Hippocampal formation (tissue), 2 donors: Measurements from ENCODE around the gene PLEKHA6.

Source experiments
- DNase-seq, 2 donors: peaks; one replicate each; lab custom pipeline; 2025; lab: John Stamatoyannopoulos, UW

The PLEKHA6 gene, protein sequence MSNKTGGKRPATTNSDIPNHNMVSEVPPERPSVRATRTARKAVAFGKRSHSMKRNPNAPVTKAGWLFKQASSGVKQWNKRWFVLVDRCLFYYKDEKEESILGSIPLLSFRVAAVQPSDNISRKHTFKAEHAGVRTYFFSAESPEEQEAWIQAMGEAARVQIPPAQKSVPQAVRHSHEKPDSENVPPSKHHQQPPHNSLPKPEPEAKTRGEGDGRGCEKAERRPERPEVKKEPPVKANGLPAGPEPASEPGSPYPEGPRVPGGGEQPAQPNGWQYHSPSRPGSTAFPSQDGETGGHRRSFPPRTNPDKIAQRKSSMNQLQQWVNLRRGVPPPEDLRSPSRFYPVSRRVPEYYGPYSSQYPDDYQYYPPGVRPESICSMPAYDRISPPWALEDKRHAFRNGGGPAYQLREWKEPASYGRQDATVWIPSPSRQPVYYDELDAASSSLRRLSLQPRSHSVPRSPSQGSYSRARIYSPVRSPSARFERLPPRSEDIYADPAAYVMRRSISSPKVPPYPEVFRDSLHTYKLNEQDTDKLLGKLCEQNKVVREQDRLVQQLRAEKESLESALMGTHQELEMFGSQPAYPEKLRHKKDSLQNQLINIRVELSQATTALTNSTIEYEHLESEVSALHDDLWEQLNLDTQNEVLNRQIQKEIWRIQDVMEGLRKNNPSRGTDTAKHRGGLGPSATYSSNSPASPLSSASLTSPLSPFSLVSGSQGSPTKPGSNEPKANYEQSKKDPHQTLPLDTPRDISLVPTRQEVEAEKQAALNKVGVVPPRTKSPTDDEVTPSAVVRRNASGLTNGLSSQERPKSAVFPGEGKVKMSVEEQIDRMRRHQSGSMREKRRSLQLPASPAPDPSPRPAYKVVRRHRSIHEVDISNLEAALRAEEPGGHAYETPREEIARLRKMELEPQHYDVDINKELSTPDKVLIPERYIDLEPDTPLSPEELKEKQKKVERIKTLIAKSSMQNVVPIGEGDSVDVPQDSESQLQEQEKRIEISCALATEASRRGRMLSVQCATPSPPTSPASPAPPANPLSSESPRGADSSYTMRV

DNA sequence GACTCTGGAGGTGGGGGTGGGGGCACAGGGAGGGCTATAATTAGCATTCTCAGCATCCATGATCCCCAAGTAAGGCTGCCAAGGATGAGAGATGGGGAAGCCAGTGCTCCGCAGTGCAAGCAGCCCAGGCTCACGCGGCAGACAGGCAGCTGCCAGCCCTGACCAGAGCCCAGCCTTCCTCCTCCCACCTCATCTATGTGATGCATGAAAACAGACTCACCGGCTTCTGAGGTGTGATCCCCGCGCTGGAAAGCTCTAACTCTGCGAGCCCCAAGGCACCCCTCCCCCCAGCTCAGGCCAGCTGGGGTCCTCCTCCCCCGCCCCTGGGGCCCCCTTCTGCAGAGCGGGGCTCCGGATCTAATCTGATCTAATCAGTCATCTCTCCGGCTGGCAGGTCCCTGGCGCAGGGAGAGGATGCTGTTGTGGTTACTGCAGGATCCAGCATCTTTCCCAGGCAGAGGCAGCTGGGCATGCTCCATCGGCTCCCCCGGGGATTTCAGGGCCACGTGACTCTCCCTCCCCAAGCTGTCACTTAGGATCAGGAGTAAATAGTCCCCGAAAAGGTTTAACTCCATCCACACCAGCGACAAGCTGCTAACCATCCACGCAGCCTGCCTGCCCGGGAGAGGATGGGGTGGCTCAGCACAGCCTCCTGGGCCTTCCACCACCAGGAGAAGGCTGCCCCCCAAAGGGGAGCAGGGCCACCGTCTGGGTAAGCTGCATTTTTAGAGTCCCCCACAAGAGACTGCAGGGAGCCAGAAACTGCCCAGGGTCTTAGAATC, at the start of gene PLEKHA6:
Gene PLEKHA6, minus strand, starts transcription at position 456 of the 782 bp plus-strand sequence. CDS start 86,202 bp downstream, outside the sequence.
- peak; percentile 62 to 85 for DNase-seq

DNA sequence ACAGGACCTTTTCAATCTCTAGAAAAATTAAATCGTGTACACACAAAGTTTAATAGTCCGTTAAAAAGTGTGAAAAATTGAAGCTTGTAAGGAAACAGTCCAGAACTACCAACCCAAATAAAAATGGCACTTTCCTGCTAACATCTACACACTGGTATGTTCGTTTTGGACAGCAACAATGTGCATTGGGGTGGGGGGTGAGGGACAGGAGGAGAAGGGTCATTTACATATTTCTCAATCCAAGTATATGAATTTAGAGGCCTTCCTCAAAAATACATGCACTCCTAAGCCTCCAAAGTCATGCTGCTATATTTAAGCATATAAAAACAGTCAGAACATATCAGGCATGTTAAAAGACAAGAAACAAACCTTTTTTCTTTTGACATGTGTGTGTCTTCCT, 49.4 kb upstream of the PLEKHA6 start:
- DNase-seq = no peak

- no peak for DNase-seq
Observed at GRCh38 chr1:204408602-204409001, 48.9 kb upstream of the PLEKHA6 start.

DNA sequence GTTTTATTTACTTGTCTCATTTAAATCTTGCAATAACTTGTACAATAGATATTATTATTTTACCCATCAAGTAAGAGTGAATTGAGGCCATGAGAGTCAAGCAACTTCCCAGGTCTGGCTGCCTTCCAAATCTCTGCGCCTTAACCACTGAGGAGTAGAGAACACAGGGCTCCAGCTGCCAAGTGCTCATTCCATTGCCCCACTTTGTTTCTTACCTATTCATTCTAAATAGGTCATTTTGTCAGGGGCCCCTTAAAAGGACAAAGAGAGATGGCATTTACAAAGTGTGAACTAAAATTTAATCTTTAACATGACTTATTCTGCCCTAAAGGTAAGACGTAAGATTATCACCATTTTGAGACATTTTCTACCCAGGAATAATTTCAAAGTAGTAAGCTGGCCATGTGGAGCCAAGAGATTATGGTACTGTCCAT, 48.4 kb upstream of the PLEKHA6 start:
- DNase-seq = peak; percentile 39 to 46

GRCh38 chr1:204407295-204407971, 47.7 kb upstream of the PLEKHA6 start:
- DNase-seq = no peak

DNA sequence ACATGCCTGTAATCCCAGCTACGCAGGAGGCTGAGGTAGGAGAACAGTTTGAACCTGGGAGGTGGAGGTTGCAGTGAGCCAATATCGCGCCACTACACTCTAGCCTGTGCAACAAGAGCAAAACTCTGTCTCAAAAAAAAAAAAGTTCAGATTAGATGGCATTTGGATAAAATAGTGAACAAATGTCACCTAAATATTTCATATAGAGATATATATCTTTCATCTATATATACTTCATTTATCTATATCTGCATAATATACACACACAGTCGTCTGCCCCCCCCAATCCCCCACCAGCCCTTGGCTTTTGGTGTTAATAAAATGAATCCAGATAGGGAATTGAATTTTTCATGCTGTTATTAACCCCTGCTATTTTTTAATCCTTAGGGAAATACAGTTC, 46.9 kb upstream of the PLEKHA6 start:
- no peak for DNase-seq

GRCh38 chr1:204405988-204406387, 46.3 kb upstream of the PLEKHA6 start:
- DNase-seq = no peak

- DNase-seq = no peak
Observed at GRCh38 chr1:204404629-204405028, 44.9 kb upstream of the PLEKHA6 start.

DNA sequence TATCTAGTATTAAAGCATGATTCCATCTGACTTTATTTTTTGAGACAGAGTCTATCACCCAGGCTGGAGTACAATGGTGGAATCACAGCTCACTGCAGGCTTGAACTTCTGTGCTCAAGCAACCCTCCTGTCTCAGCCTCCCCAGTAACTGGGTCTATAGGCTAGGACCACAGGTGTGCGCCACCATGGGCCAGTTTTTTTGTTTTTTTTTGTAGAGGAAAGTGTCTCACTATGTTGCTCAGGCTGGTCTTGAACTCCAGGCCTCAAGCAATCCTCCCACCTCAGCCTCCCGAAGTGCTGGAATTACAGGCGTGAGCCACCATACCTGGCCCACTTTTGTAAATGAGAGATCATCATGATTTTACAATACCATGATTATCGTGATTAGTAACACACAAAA, 42.7 kb upstream of the PLEKHA6 start:
- DNase-seq = no peak

- DNase-seq = no peak
Observed at GRCh38 chr1:204401730-204402129, 42.0 kb upstream of the PLEKHA6 start.

DNA sequence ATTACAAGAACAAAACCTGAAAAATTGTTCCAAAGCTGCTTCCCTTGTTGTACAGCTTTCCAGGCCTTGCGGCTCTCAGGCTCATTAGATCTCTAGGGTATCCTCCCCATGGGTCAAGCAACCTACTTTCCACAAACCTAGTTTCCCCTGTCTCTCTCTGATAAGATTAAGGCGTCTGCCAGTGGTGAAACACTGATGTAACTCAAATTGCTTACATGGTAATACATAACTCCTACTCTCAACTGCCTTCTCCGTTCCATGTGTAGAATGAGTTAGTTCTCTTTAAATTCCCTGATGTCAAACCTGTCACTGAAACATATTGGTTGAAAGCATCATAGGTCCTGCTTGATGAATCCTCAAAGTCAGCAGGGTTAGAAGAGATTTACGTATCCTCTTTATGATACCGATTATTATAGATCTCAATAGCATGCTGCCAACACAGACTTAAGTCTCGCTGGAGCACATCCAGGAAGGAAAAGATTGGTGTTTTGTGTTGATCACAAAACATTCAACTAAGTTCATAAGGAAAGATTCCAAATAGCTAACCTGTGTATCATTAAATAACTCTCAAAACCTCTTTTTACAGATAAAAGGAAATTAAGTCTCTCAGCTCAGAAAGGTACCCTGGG, 41.3 kb upstream of the PLEKHA6 start:
- DNase-seq = no peak

DNA sequence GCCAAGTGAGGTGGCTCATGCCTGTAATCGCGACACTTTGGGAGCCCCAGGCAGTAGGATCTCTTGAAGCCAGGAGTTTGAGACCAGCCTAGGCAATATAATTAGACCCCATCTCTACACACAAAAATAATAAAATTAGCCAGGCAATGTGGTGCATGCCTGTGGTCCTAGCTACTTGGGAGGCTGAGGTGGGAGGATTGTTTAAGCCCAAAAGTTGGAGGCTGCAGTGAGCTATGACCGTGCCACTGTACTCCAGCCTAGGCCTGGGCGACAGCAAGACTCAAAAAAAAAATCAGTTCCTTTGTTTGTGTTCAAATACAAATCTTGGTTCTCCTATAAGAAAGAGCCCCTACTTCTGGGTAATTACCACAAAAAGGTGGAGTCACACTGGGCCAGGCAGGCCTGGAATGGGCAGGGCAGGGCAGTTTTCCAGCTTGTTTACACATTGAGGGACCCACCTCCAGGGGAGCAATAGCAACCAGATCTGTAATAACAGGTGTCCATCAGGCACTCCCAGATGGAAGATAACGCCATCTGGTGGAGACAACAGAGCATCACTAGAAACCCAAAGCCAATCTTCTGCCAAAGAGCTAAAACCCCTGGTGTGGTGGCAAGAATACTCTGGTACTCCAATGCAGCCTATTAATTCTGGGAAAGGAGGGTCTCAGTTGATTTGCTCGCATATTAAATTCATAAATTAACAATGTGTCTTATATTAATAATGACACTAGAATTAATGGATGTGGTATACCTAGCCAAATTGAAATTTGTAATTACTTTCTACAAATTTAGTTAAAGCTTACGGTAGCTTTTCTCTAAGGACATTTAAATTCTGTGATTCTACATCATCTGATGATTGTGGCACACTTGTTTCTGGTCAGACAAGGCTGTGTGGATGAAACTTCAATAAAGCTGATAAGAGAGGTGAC, 38.7 kb upstream of the PLEKHA6 start:
- DNase-seq = peak; percentile 39 to 58

- DNase-seq = no peak
Observed at GRCh38 chr1:204396015-204396583, 36.4 kb upstream of the PLEKHA6 start.

DNA sequence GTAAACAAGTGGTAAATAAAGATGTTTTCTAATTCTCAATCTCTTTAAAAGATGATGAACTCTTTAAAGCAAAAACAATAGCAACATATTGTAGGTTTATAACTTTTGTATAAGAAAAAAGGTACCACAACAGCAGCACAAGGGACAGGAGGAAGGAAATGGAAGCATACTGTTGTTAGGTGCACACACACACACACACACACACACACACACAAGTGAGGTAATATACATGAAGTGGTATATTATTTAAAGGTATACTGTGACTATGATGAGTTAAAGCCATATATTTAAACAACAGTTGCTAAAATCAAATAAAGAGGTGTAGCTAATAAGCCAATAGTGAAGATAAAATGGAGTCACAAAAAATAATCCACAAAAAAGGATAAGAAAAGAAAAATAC, 31.9 kb upstream of the PLEKHA6 start:
- no peak for DNase-seq

- DNase-seq = no peak
Observed at GRCh38 chr1:204390751-204391466, 31.2 kb upstream of the PLEKHA6 start.

- no peak for DNase-seq
Observed at GRCh38 chr1:204385727-204386126, 26.0 kb upstream of the PLEKHA6 start.

GRCh38 chr1:204384636-204385352, 25.1 kb upstream of the PLEKHA6 start:
- DNase-seq = peak; percentile 10 to 44
